ENCODE measurements around the gene PANX2. TPM values are rescaled to one million over a fixed set of nuclear protein-coding genes. Genes with fewer than 3 reads are reported as not detected.

The PANX2 gene
- total and polyA plus RNA-seq, 4 donors, result 0.39 to 14.8 (median 1.5) TPM

GRCh38 chr22:50160947-50161346, 9.6 kb upstream of the PANX2 start:
- no peak for TF ChIP-seq MAX (IDR thresholded peaks at IDR 0.05)
- TF ChIP-seq SP1 (IDR thresholded peaks at IDR 0.05), result no peak
- no peak for TF ChIP-seq GABPA (IDR thresholded peaks at IDR 0.05 in 1 of 2, conservative IDR thresholded peaks at IDR 0.05 in 1 of 2)
- TF ChIP-seq ZBTB33 (IDR thresholded peaks at IDR 0.05), result no peak
- TF ChIP-seq FOXA1 (IDR thresholded peaks at IDR 0.05), result no peak
- TF ChIP-seq HNF4G (IDR thresholded peaks at IDR 0.05), result no peak
- TF ChIP-seq TAF1 (conservative IDR thresholded peaks at IDR 0.05), result no peak
- TF ChIP-seq CTCF (IDR thresholded peaks at IDR 0.05; ENCODE audit: low read depth, low read length, missing input control), result no peak
- Histone ChIP-seq H3K4me3 (ENCODE audit: low read depth in 1 of 3, low read length in 3 of 3) (no peak overlapping the region), H3K27ac (ENCODE audit: low read depth in 1 of 2, low read length in 2 of 2) (no peak overlapping the region), H3K27me3 (ENCODE audit: control insufficient read depth in 4 of 4, insufficient read depth in 4 of 4, low read length in 3 of 4) (no peaks in the 10 kb centered on the region), H3K4me1 (ENCODE audit: control insufficient read depth in 4 of 4, insufficient read depth in 4 of 4, low read length in 3 of 4) (no peaks in the 10 kb centered on the region), H3K9me3 (ENCODE audit: control insufficient read depth in 4 of 4, low read length in 3 of 4) (no peaks in the 10 kb centered on the region), H3K36me3 (ENCODE audit: control insufficient read depth in 4 of 4, insufficient read depth in 3 of 4, low read depth in 1 of 4, low read length in 3 of 4) (no peaks in the 10 kb centered on the region), H3K9ac (ENCODE audit: low read depth in 1 of 2, low read length in 2 of 2) (no peak overlapping the region)
- WGBS, result 94% methylated on average over 7 of the region's 7 CpGs
- DNase-seq (ENCODE audit: low spot score), result no peak

- H3K4me3 ChIP-seq (ENCODE audit: low read depth in 1 of 3, low read length in 3 of 3), result no peak overlapping the region
- H3K9me3 ChIP-seq (ENCODE audit: control insufficient read depth in 4 of 4, low read length in 3 of 4), result no peaks in the 10 kb centered on the region
- DNase-seq (ENCODE audit: low spot score), result no peak
- 90% methylated on average over 23 of the region's 23 CpGs for WGBS
- H3K9ac ChIP-seq (ENCODE audit: low read depth in 1 of 2, low read length in 2 of 2), result no peak overlapping the region
- H3K27me3 ChIP-seq (ENCODE audit: control insufficient read depth in 4 of 4, insufficient read depth in 4 of 4, low read length in 3 of 4), result no peaks in the 10 kb centered on the region
- no peak for TF ChIP-seq RAD21 (IDR thresholded peaks at IDR 0.05)
- no peak for TF ChIP-seq REST (IDR thresholded peaks at IDR 0.05)
- no peak for TF ChIP-seq NR2F2 (IDR thresholded peaks at IDR 0.05)
- no peak for TF ChIP-seq FOXA1 (IDR thresholded peaks at IDR 0.05)
- TF ChIP-seq JUND (IDR thresholded peaks at IDR 0.05), result no peak
- TF ChIP-seq ATF3 (IDR thresholded peaks at IDR 0.05), result no peak
- no peak for TF ChIP-seq CTCF (IDR thresholded peaks at IDR 0.05; ENCODE audit: low read depth, low read length, missing input control)
- no peak for TF ChIP-seq SP1 (IDR thresholded peaks at IDR 0.05)
- no peak for TF ChIP-seq HNF4A (conservative IDR thresholded peaks at IDR 0.05)
- no peak for TF ChIP-seq MAX (IDR thresholded peaks at IDR 0.05)
- no peak for TF ChIP-seq ZBTB33 (IDR thresholded peaks at IDR 0.05)
- TF ChIP-seq GABPA (IDR thresholded peaks at IDR 0.05 in 1 of 2, conservative IDR thresholded peaks at IDR 0.05 in 1 of 2), result no peak
- no peak for TF ChIP-seq YY1 (IDR thresholded peaks at IDR 0.05)
- H3K36me3 ChIP-seq (ENCODE audit: control insufficient read depth in 4 of 4, insufficient read depth in 3 of 4, low read depth in 1 of 4, low read length in 3 of 4), result no peaks in the 10 kb centered on the region
- no peaks in the 10 kb centered on the region for H3K4me1 ChIP-seq (ENCODE audit: control insufficient read depth in 4 of 4, insufficient read depth in 4 of 4, low read length in 3 of 4)
- H3K27ac ChIP-seq (ENCODE audit: low read depth in 1 of 2, low read length in 2 of 2), result no peak overlapping the region
These were observed 8.8 kb upstream of the PANX2 start for GRCh38 chr22:50161508-50162390.
